GM23248 (cell line): ENCODE measurements around the gene WDR70. TPM values are rescaled to one million over a fixed set of nuclear protein-coding genes. Genes with fewer than 3 reads are reported as not detected.

Source experiments
- DNase-seq: peaks from one replicate; pipeline ENCODE4 v3.0.0-alpha.2; 2015
- H2AFZ ChIP-seq: fragments of 200-600 bp; sonication (generic); 2 replicates; pipeline ENCODE4 v1.6.1; 2016; ENCODE audit warnings: antibody characterized with exemption
- H3F3A ChIP-seq: fragments of 200-600 bp; sonication (generic); 2 replicates; pipeline ENCODE4 v1.6.1; 2016; ENCODE audit warnings: mild to moderate bottlenecking, antibody characterized with exemption, mixed run types; ENCODE audit not compliant: insufficient read depth
- H3K27ac ChIP-seq: fragments of 200-600 bp; sonication (generic); 2 replicates; pipeline ENCODE4 v1.5.1; 2016; ENCODE audit warnings: mild to moderate bottlenecking
- H3K27me3 ChIP-seq: fragments of 200-600 bp; sonication (generic); replicated peaks from 2 replicates; pipeline ENCODE4 v1.6.1; 2016; ENCODE audit warnings: mild to moderate bottlenecking; ENCODE audit not compliant: insufficient read depth
- H3K36me3 ChIP-seq: fragments of 200-600 bp; sonication (generic); 2 replicates; pipeline ENCODE4 v1.6.1; 2016; ENCODE audit warnings: low read depth, mild to moderate bottlenecking
- H3K4me1 ChIP-seq: fragments of 200-600 bp; sonication (generic); 2 replicates; pipeline ENCODE4 v1.6.1; 2016; ENCODE audit warnings: mild to moderate bottlenecking; ENCODE audit not compliant: insufficient read depth
- H3K4me2 ChIP-seq: fragments of 200-600 bp; sonication (generic); one replicate; pipeline ENCODE4 v1.6.1; 2016; ENCODE audit warnings: mild to moderate bottlenecking; ENCODE audit not compliant: unreplicated experiment
- H3K4me3 ChIP-seq: fragments of 200-600 bp; sonication (generic); 2 replicates; pipeline ENCODE4 v1.5.1; 2016; ENCODE audit warnings: mild to moderate bottlenecking
- H3K79me2 ChIP-seq: fragments of 200-600 bp; sonication (generic); 2 replicates; pipeline ENCODE4 v1.6.1; 2016; ENCODE audit warnings: mild to moderate bottlenecking; ENCODE audit not compliant: insufficient read depth
- H3K9ac ChIP-seq: fragments of 200-600 bp; sonication (generic); 2 replicates; pipeline ENCODE4 v1.6.1; 2016; ENCODE audit warnings: mild to moderate bottlenecking
- H3K9me2 ChIP-seq: fragments of 200-600 bp; sonication (generic); 2 replicates; pipeline ENCODE4 v1.6.1; 2016; ENCODE audit warnings: mixed run types, mild to moderate bottlenecking, moderate library complexity; ENCODE audit not compliant: insufficient read depth
- H3K9me3 ChIP-seq: fragments of 200-600 bp; sonication (generic); one replicate; pipeline ENCODE4 v1.6.1; 2017; ENCODE audit warnings: low read depth
- H4K20me1 ChIP-seq: fragments of 200-600 bp; sonication (generic); 2 replicates; pipeline ENCODE4 v1.6.0; 2016; ENCODE audit not compliant: insufficient read depth
- EZH2 ChIP-seq: fragments of 200-600 bp; sonication (generic); IDR thresholded peaks from 2 replicates; pipeline ENCODE4 v1.6.1; 2018; ENCODE audit warnings: antibody characterized with exemption, mild to moderate bottlenecking; ENCODE audit not compliant: insufficient read depth, poor library complexity, severe bottlenecking
- EZH2phosphoT487 ChIP-seq: fragments of 200-600 bp; sonication (generic); IDR thresholded peaks from 2 replicates; pipeline ENCODE4 v1.6.1; 2018; ENCODE audit warnings: antibody characterized with exemption, moderate library complexity, mild to moderate bottlenecking, low read depth; ENCODE audit not compliant: insufficient read depth
- WGBS, 2 experiments: methylation state at CpG; one replicate each; pipeline ENCODE4 v1.1.6; 2015 to 2017; ENCODE audit warnings: low lambda C conversion rate in 2 of 2, low coverage in 1 of 2; ENCODE audit errors: missing lambda C conversion rate in 2 of 2; 5-methylcytosine and 5-hydroxymethylcytosine counted together
- in situ Hi-C: fragments of 300-500 bp; cut with MboI; formaldehyde crosslinking; loops from 2 replicates; pipeline ENCODE4 v1.15.0; 2020
- polyA plus RNA-seq: library from polyadenylated mRNA; unstranded; fragments of >200 nt; fragmentation: Nextera tagmentation; extraction: Ambion mirVana; gene quantifications from 2 replicates; pipeline ENCODE4 v1.2.1, GENCODE V29; 2016
- total RNA-seq: library from RNA; depleted of rRNA; stranded (reverse); fragments of >200 nt; shearing (Covaris generic); gene quantifications from 2 replicates; pipeline ENCODE4 v1.2.3, GENCODE V29; 2014

WDR70 gene
- total and polyA plus RNA-seq, 2 experiments from 2014 or later, result 20.8 to 24.9 TPM

DNA sequence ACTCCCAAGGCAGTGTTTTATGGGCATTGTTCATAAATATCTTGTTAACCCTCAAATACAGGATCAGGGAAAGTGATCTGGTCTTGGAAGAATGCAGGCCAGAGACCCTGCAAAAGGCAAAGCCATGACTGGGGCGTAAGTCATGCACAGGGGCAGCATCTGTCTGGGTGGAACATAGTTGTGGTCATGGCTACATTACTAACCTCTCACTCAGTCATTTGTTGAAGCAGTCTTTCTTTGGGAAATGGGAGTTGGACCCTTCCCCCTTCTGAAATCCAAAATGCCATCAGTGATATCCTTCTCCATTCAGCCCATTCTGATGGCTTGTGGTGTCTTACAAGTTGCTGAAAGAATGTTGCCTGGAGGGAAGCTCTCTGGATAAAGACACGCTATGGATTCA, 392.6 kb downstream of the WDR70 start:
- no peaks in the 10 kb centered on the region for H4K20me1 ChIP-seq
- peaks cover 51% of the 10 kb centered on the region for H3F3A ChIP-seq
- H3K9ac ChIP-seq, result peak overlapping the region; percentile 37; the same call in 1 of the 2 replicates
- TF ChIP-seq EZH2phosphoT487 (0 out of 2 replicates have a peak, but pooled peaks have one; percentile 83), EZH2 (no peak)
- no peaks in the 10 kb centered on the region for H3K79me2 ChIP-seq
- no peaks in the 10 kb centered on the region for H3K36me3 ChIP-seq
- no peaks in the 10 kb centered on the region for H3K27me3 ChIP-seq
- no peaks in the 10 kb centered on the region for H3K9me3 ChIP-seq
- in situ Hi-C loops, result no loop called here
- H3K4me1 ChIP-seq, result peaks cover 56% of the 10 kb centered on the region
- peak overlapping the region; percentile 37; the same call in 1 of the 2 replicates for H3K4me3 ChIP-seq
- no peak overlapping the region for H2AFZ ChIP-seq
- peak overlapping the region; percentile 48 for H3K4me2 ChIP-seq
- 0% methylated on average over 2 of the region's 2 CpGs for WGBS, 2 experiments
- no peaks in the 10 kb centered on the region for H3K9me2 ChIP-seq
- peak overlapping the region; percentile 82 for H3K27ac ChIP-seq
- peak; percentile 96 for DNase-seq

DNA sequence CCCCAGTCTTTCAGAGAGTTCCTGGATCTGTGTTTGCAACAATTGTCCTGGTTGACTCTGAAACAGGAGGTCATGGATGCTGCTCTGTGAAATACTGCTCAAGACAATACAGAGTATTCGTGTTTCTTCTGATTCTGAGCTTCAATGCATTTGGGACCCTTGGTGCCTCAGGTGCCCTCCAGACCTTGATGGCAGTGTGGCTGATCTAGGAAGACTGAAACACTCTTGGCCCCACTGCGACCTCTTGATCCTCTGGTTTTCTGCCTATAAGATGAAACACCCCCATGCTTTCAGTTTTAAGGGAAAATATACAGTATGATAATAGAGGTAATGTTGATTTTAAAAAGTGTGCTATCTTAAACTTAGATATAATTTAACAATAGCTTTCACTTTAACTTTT, 393.1 kb downstream of the WDR70 start:
- no peak overlapping the region for H2AFZ ChIP-seq
- DNase-seq, result no peak
- 93 to 97% methylated on average over 2 of the region's 2 CpGs for WGBS, 2 experiments
- peaks cover 60% of the 10 kb centered on the region for H3K4me1 ChIP-seq
- H3K79me2 ChIP-seq, result no peaks in the 10 kb centered on the region
- H3K27me3 ChIP-seq, result no peaks in the 10 kb centered on the region
- no peaks in the 10 kb centered on the region for H3K36me3 ChIP-seq
- peak overlapping the region; percentile 48 for H3K4me2 ChIP-seq
- no peak overlapping the region for H3K4me3 ChIP-seq
- no peaks in the 10 kb centered on the region for H4K20me1 ChIP-seq
- in situ Hi-C loops, result no loop called here
- H3K9ac ChIP-seq, result peak overlapping the region; percentile 37; the same call in 1 of the 2 replicates
- no peaks in the 10 kb centered on the region for H3K9me3 ChIP-seq
- H3K27ac ChIP-seq, result peak overlapping the region; percentile 82
- H3K9me2 ChIP-seq, result no peaks in the 10 kb centered on the region
- TF ChIP-seq EZH2phosphoT487 (no peak), EZH2 (no peak)
- H3F3A ChIP-seq, result peaks cover 54% of the 10 kb centered on the region

DNA sequence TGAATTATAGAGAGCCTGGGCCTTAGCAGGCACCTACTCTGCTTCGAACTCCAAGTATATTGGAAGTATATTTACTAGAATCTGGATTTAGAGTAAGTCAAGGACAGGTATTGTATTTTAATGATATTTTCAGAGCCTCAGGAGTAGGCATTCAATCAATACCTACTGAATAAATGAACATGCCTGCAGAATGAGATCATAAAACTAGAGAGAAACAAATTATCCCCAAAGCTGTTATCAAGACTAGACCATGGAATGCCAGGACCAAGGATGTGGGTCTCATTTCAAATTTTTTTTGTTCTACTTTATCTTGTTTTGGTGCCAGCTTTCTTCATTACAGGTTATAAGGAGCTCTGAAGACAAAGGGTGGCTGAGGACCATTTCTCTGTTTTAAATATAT, 394.7 kb downstream of the WDR70 start:
- H3K36me3 ChIP-seq, result no peaks in the 10 kb centered on the region
- H2AFZ ChIP-seq, result no peak overlapping the region
- H3K4me1 ChIP-seq, result peaks cover 69% of the 10 kb centered on the region
- H3F3A ChIP-seq, result peaks cover 65% of the 10 kb centered on the region
- no peaks in the 10 kb centered on the region for H3K79me2 ChIP-seq
- no peaks in the 10 kb centered on the region for H3K27me3 ChIP-seq
- TF ChIP-seq EZH2 (no peak), EZH2phosphoT487 (no peak)
- no peaks in the 10 kb centered on the region for H3K9me3 ChIP-seq
- H3K4me2 ChIP-seq, result no peak overlapping the region
- H3K9ac ChIP-seq, result no peak overlapping the region
- no peaks in the 10 kb centered on the region for H4K20me1 ChIP-seq
- 0 out of 2 replicates have a peak overlapping the region, but pooled peaks have one; percentile 82 for H3K27ac ChIP-seq
- in situ Hi-C loops, result no loop called here
- WGBS, 2 experiments, result 100% methylated on average over 1 of the region's 1 CpG
- no peak overlapping the region for H3K4me3 ChIP-seq
- H3K9me2 ChIP-seq, result no peaks in the 10 kb centered on the region
- no peak for DNase-seq

DNA sequence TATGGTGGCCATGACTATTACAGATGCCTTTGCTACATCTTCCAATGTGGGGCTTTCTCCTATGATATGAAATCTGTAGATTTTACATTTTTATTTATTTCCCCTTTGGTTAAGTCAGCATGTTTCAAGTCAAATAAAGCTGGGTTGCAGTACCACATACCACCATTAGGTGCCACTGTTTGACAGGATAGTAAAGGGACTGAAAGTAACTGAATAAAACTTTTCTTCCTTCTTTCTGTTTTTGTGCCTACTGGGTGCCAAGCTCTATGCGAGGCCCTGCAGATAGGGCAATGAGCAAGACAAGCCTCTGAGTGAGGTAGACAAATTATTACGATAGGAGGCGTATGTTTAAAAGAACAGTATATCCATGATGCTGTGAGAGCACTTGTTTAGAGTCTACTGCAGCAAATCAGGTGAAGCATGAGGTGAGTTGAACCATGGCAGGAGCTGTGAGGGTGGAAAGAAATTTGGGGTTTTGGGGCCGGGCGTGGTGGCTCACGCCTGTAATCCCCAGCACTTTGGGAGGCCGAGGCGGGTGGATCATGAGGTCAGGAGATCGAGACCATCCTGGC, 395.9 kb downstream of the WDR70 start:
- no peaks in the 10 kb centered on the region for H3K9me3 ChIP-seq
- no peaks in the 10 kb centered on the region for H3K9me2 ChIP-seq
- no peaks in the 10 kb centered on the region for H3K36me3 ChIP-seq
- H2AFZ ChIP-seq, result no peak overlapping the region
- H3K4me3 ChIP-seq, result no peak overlapping the region
- no peak overlapping the region for H3K4me2 ChIP-seq
- H3K27me3 ChIP-seq, result no peaks in the 10 kb centered on the region
- H3K4me1 ChIP-seq, result peaks cover 63% of the 10 kb centered on the region
- in situ Hi-C loops, result no loop called here
- 96 to 98% methylated on average over 9 of the region's 9 CpGs for WGBS, 2 experiments
- no peaks in the 10 kb centered on the region for H3K79me2 ChIP-seq
- no peak overlapping the region for H3K9ac ChIP-seq
- TF ChIP-seq EZH2phosphoT487 (no peak), EZH2 (no peak)
- peak; percentile 28 for DNase-seq
- H3K27ac ChIP-seq, result no peak overlapping the region
- H3F3A ChIP-seq, result peaks cover 59% of the 10 kb centered on the region
- H4K20me1 ChIP-seq, result no peaks in the 10 kb centered on the region
